ENCODE data around the gene PRSS2.
"Not testable (repeated sequence)": the region's sequence is repeated elsewhere in the genome, so short reads cannot be mapped to it uniquely, and the experiment has no call there.

The PRSS2 gene

DNA sequence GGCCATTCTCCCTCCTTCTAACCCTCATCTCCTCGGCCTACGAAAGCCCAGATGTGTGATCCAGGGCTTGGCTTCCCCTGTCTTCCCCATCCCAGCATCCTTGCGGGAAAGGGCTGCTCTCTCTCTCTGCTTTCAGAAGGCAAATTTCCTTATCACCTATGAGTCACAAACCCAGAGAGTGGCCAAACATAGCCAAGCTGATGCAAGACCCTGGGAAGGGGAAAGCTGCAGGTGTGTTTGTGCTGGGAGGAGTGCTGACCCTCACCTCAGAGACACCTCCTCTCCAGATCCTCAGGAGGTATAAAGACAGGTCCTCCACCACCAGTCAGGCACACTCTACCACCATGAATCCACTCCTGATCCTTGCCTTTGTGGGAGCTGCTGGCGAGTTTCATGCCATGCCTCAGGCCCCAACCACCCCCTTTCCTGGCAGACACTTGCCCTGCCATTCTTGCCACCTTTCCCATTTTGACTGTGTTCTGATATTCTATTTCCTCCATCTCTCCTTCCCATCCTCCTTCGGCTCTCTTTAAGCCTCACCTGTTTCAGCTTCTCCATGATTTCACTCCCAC, 10.6 kb upstream of the PRSS2 start:
- DNase-seq = no peak

DNA sequence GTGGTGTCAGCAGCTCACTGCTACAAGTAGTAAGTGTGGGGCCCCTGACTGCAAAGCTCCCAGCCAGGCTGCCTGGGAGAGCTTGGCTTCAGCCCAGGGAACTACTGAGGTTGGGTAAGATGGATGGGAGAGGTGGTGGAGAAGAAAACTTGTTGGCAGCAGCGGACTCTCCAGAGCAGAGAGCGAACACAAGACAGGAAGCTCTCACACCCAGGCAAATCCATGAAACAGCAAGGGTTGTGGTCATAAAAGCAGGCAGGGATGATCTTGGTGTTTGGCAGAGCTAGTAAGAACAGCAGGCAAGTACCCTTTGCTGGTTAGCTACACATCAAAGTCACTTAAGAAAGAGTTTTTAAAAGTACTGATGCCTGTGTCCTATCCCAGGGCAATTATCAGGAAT, 9.2 kb upstream of the PRSS2 start:
- not testable (repeated sequence) for DNase-seq

DNA sequence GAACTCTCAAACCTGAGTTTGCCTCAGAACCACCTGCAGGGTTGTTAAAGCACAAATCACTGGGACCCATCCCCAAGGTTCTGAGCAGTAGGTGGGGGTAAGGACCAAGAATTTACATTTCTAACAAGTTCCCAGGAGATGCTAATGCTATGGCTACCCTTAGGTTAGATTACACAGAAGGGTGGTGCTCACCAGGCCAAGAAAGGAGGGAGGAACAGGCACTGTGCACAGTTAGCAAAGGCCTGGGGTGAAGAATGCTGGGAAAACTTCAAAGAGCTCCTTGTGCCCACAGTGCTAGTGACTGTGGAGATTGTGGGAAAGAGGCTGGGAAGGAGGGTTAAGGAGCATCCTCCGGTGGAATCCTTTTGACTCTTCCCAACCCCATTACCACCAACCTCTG, 8.7 kb upstream of the PRSS2 start:
- DNase-seq = no peak

DNA sequence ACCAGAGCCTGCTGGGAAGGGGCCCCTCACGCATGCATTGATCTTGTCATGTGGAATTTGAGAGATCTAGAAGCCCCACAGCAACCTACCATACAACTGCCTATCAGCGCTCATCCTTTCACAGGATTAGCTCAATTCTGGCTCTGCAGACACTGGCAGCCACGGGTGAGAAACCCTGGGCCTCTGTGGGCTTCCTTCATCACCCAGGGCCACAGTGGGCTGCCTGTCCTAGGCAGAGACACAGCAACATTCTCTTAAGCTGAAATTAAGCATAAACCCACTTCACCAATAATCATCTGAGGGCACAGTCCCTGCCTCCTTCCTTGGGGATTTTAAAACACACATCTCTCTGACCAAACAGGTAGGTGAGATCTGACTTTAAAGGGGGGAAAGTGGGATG, 3.3 kb upstream of the PRSS2 start:
- no peak for DNase-seq

DNA sequence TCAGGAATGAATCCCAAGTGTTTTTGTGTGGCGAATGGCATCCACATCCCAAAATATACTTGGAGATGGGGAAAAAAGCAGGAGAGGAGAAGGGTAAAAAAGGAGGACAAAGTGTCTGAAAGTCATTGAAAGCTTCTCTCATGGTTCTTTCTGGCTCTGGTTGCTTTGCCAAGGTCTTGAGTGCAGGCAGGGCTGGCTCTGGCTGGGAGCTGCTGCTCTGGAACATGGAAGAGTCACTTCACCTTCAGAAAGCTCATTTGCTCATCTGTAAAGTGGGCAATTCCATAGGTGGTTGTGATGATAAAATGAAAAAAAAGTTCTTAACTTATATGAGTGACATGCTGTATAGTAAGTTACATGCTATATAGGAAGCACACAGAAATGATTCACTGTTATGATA, 2.9 kb upstream of the PRSS2 start:
- DNase-seq = no peak

DNA sequence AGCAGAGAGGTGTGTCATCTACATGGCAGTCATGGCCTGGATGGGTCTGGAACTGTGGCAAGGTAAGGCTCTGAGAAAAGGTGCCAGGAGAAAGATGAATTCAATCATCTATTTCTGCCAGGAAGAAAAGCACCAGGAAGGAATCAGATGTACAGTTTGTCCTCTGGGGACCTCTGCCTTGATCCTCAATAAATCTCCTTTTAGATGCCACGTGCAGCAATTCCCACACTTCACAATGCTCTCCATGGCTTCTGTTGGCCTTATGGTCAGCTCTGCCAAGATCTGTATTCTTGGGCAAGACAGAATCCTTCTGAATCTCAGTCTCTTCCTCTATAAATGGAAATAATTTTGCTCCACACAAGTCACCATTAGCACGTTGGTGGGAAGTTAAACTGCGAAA, 1.9 kb upstream of the PRSS2 start:
- not testable (repeated sequence) for DNase-seq

DNA sequence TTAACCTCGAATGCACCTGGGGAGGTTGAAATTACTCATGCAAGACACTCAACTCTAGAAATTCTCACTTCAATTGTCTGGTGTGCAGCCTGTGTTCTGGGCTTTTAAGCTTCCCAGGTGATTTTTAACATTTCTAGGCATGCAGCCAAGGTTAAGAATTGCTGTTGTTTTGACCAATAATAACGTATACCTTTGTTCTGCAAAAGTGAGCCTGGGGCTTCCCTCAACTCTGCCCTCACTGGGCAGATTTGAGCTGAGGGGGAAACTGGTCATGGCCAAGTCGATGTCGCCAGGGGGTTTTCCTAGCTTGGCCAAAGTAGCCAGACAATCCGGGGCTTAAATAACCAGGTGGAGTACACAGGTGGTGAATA, 568 bp downstream of the PRSS2 start:
- DNase-seq = peak; percentile 84

DNA sequence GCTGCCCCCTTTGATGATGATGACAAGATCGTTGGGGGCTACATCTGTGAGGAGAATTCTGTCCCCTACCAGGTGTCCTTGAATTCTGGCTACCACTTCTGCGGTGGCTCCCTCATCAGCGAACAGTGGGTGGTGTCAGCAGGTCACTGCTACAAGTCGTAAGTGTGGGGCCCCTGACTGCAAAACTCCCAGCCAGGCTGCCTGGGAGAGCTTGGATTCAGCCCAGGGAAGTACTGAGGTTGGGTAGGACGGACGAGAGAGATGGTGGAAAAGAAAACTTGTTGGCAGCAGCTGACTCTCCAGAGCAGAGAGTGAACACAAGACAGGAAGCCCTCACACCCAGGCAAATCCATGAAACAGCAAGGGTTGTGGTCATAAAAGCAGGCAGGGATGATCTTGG, 1.3 kb downstream of the PRSS2 start:
- DNase-seq = no peak

DNA sequence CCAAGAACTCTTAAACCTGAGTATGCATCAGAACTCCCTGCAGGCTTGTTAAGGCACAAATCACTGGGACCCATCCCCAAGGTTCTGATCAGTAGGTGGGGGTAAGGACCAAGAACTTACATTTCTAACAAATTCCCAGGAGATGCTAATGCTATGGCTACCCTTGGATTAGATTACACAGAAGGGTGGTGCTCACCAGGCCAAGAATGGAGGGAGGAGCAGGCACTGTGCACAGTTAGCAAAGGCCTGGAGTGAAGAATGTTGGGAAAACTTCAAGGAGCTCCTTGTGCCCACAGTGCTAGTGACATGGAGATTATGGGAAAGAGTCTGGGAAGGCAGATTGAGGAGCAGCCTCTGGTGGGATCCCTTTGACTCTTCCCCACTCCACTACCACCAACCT, 1.9 kb downstream of the PRSS2 start:
- no peak for DNase-seq

DNA sequence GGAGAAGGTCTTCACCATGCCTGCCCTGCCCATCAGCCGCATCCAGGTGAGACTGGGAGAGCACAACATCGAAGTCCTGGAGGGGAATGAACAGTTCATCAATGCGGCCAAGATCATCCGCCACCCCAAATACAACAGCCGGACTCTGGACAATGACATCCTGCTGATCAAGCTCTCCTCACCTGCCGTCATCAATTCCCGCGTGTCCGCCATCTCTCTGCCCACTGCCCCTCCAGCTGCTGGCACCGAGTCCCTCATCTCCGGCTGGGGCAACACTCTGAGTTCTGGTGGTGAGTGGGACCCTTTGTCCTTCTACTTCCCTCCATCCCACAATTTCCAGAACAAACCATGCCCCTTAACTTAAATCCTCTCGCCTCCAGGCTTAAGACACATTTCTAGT, 2.5 kb downstream of the PRSS2 start:
- DNase-seq = no peak

DNA sequence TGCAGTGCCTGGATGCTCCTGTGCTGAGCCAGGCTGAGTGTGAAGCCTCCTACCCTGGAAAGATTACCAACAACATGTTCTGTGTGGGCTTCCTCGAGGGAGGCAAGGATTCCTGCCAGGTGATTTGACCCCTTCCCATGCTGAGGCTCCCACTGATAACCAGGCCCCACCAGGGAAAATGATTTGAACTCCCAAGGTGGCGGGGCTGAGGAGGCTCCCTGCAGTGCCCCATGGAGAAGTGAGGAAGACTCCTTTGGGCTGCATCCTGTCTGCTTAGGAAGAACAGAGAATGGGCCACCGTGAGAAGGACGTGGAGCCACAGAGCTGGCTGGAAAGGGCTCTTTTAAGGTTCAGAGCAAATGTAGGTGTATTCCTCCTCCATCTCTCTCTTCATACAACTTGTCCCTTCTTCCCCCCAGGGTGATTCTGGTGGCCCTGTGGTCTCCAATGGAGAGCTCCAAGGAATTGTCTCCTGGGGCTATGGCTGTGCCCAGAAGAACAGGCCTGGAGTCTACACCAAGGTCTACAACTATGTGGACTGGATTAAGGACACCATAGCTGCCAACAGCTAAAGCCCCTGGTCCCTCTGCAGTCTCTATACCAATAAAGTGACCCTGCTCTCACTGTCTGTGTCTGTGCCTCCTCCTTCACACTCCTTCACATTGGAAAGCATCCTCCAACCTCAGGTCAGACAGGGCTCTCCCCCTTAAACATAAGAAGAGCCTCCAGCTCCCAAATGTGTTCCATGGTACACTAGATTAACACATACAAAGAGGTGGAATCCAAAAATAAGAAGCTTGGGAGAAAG, 3.4 kb downstream of the PRSS2 start:
- DNase-seq = no peak

DNA sequence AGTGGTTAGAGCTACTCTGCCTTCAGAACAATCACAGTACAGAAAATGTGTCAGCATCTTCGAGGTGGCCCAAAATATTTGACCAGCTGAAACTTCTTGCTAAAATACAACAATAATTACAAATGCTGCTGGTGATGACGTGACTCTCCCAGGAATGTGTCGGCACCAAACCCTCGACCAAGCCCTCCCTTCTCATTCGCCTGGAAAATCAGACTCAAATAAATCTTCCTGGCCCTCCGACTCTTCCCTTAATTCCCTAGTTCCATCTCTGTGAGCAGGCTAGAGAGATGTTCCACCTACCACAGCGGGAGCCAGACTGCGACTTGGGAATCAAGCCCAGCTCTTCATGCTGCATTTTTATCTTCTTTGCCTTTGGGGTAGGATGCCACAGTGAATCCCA, 4.1 kb downstream of the PRSS2 start:
- DNase-seq = no peak

DNA sequence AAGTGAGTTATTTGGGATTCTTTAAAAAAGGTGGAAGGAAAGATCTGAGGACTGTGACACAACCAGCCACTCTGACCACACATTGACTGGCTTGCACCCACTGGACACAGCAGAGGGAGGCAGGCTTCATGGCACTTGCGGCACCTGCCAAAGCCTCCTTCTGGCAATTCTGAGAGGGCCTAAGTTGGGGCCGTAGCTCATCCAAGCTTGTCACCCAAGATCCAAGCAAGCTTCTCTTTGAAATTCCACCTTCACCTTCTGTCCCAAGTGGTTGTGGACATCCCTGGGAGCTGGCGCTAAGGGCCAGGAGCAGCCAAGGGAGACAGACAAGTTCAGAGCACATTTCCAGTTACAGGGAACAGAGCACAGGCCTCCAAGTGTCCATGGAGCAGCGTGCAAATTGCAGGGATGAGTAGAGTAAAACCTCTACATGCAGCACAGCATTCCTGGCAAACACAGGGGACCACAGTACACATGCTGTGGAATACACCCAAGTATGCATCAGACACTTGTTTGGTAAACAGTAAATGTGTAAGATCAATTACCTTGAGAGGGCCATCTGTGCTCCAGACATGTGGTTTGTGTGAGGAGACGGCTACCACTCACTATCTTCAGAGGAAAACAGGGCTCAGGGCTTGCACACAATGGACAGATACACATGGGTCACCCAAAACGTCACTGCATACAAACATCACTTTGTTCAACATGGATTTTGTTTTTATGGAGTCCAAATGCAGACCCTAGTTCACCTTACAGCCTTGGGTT, 4.8 kb downstream of the PRSS2 start:
- peak; percentile 25 for DNase-seq

DNA sequence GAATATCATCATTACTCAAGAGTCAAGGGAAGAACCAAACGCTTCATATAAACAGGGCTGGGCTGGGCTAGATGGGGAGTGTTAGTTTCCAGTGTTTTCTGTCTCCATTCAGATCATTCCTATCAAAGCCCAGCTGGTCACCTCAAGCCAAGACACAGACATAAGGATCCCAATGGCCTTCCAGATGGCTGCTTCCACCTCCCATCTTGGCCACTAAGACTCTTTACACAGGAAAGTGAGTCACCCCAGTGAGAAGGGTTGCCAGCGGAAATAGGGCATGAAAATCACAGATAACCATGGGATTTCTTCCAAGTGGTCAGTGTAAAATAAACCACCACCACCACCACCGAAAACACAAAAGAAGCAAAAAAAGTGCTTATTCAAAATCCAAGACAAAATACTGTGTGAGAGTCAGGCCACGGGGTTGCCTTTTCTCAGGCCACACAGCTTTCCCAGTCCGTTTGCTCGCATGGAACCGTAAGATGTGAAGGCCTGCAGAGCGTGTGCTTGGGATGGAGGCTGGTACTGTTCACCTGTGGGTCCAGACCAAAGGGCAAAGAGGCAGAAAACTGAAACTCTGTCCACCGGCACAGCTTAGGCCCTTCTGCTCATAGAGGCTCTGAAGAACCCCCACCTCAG, 5.6 kb downstream of the PRSS2 start:
- DNase-seq = no peak

DNA sequence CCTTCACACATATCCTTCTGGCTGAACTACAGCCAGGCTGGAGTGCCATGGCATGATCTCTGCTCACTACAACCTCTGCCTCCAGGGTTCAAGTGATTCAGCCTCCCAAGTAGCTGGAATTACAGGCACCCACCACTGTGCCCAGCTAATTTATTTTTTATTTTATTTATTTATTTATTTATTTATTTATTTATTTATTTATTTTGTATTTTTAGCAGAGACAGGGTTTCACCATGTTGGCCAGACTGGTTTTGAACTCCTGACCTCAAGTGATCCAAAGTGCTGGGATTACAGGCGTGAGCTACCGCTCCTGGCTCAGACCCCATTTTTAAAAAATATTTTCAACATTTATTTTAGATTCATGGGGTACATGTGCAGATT, 6.1 kb downstream of the PRSS2 start:
- DNase-seq = not testable (repeated sequence)

DNA sequence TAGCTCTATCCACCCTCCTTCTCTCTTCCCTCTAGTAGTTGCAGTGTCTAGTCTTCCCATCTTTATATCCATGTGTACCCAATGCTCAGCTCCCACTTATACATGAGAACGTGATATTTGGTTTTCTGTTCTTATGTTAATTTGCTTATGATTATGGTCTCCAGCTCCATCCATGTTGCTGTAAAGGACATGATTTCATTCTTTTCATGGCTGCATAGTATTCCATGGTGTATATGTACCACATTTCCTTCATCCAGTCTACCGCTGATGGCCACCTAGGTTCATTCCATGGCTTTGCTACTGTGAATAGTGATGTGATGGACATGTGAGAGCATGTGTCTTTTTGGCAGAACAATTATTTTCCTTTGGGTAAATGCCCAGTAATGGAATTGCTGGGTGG, 6.5 kb downstream of the PRSS2 start:
- no peak for DNase-seq

DNA sequence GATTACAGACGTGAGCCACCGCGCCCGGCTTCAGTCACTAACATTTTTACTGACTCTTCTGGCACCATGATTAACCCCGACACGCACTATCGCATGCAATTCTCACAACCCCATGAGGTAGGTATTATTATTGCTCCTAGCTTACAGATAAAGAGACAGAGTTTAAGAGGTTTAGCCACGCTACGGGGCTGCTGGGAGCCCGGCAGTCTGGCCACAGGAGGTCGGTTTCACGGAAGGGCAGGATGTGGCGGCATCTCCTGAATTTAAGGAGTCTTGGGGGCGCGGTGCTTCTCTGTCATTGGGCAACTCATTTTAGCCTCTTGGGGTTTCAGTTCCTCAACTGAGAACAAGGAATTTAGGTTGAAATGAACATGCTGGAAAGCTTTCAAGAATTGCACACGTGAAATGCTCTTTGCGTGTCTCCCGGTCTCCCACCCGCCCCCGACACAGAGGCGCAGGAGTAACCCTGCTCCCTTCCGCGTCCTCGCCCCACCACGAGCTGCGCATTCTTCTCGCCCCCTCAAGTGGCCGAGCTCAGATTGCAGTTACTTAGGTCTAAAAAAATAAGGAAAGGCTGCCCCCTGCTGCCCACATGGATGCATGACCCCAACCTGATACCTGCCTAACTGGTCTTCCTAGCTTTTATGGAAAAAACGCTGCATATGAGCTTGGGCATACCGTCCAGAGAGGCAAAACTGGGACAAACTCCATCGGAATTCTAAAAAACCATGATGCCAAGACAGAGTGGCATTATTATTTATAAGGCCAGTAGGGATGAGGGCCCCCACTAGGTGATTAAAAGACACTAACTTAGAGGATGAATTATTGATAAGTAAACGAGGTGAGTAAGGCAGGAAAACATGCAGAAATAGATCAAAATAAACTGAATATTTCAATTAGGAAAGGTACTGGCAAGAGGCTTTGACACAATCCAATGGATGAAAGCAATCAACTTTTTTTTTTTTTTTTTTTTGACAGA, 12.4 kb downstream of the PRSS2 start:
- peak; percentile 91 for DNase-seq

DNA sequence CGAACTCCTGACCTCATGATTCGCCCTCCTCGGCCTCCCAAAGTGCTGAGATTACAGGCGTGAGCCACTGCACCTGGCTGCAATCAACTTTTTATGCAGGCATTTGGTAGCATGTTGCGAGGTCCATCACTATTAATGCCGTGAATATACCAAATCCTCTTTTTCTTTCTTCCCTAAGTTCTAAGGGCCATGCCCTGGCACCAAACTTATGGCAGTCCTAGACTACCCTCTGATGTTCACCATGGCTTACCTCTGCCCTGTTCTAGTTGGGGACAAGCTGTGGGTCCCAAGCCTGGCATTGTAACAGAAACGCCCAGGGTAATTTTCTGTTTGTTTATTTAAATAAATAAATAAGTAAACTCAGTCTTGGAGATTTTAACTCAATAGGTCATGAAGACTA, 13.3 kb downstream of the PRSS2 start:
- DNase-seq = peak; percentile 18

DNA sequence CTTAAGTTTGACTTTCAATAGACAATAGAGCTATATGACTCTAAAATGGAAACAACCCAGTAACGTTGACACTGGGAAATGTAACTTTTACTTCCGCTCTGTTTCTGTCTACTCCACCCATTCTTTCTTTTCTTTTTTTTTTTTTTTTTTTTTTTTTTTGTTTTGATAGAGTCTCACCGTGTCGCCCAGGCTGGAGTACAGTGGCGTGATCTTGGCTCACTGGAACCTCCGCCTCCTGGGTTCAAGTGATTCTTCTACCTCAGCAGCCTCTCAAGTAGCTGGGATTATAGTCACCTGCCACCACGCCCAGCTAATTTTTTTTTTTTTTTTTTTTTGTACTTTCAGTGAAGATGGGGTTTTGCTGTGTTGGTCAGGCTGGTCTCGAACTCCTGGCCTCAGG, 13.9 kb downstream of the PRSS2 start:
- DNase-seq = no peak

DNA sequence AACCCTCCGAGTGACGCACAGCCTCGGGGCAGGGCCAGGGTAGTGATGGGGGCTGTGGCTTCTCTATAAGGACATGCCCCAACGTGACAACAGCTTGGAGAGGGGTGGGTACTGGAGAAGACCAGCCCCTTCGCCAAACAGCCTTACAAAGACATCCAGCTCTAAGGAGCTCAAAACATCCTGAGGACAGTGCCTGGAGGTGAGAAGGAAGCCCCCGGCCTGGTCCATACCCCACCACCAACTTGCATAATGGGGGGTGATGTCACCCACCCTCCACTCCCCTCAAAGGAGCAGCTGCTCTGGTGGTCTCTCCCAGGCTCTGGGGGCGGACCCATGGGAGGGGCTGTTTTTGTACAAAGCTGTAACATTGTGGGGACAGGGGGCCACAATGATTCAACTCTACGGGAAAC, 15.1 kb downstream of the PRSS2 start:
- no peak for DNase-seq

DNA sequence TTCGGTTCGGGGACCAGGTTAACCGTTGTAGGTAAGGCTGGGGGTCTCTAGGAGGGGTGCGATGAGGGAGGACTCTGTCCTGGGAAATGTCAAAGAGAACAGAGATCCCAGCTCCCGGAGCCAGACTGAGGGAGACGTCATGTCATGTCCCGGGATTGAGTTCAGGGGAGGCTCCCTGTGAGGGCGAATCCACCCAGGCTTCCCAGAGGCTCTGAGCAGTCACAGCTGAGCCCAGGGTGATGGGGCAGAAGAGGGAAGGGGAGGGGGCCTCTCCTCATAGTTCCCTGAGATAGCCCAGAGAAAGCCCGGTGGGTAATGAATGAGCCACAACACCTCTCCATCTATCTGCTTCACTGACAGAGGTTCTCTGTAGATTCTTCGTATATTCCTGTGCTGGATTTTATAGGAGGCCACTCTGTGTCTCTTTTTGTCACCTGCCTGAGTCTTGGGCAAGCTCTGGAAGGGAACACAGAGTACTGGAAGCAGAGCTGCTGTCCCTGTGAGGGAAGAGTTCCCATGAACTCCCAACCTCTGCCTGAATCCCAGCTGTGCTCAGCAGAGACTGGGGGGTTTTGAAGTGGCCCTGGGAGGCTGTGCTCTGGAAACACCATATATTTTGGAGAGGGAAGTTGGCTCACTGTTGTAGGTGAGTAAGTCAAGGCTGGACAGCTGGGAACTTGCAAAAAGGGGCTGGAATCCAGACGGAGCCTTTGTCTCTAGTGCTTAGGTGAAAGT, 16.4 kb downstream of the PRSS2 start:
- DNase-seq = no peak

DNA sequence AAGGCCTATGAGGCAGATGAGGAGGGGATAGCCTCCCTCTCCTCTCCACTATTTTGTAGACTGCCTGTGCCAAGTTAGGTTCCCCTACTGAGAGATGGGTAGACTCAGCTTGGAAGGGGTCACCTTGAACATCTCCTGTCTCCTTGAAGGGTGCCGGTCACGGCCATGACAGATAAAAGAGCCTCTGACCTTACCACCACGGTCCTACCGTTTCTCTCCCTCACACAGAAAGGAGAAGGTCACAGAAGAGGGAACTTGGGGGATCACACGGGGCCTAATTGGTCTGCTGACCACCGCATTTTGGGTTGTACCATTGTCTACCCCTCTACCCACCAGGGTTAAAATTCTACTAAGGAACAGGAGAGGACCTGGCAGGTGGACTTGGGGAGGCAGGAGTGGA, 17.0 kb downstream of the PRSS2 start:
- no peak for DNase-seq
